NT2/D1 (cell line): Measurements from ENCODE around the gene DCDC2B.
"Not testable (repeated sequence)": the region's sequence is repeated elsewhere in the genome, so short reads cannot be mapped to it uniquely, and the experiment has no call there.

Experiments used
- SUZ12 ChIP-seq: IDR thresholded peaks from 2 replicates; pipeline ENCODE4 v1.6.1; 2011; ENCODE audit not compliant: insufficient read length, insufficient read depth; ENCODE audit errors: extremely low read depth
- ZNF274 ChIP-seq: IDR thresholded peaks from 2 replicates; pipeline ENCODE4 v1.6.1; 2011; ENCODE audit warnings: mild to moderate bottlenecking, low read depth, low read length

GRCh38 chr1:32263236-32263593 lies 54.3 kb downstream of the DCDC2B start:
- not testable (repeated sequence) for TF ChIP-seq SUZ12, ZNF274
